Measurements from ENCODE around the gene CBARP. TPM values are rescaled to one million over a fixed set of nuclear protein-coding genes. Genes with fewer than 3 reads are reported as not detected.

The CBARP gene
- total and polyA plus RNA-seq, 2 of the 13 experiments (the other 11 are each of a cell fraction or from before 2014, with no cell fraction given): 1.2 to 1.4 TPM

- TF ChIP-seq ZNF691 (CRISPR knock-in tag; IDR thresholded peaks at IDR 0.05; ENCODE audit: borderline replicate concordance, low read depth) (no peak), ZNF776 (CRISPR knock-in tag; IDR thresholded peaks at IDR 0.05) (peak; percentile 58; the same call in 1 of the 2 replicates), CAMTA2 (CRISPR knock-in tag; IDR thresholded peaks at IDR 0.05; ENCODE audit: borderline replicate concordance) (no peak), HNRNPUL1 (IDR thresholded peaks at IDR 0.05; ENCODE audit: low read depth, low read length) (no peak), CBX5 (CRISPR knock-in tag; IDR thresholded peaks at IDR 0.05; ENCODE audit: borderline replicate concordance) (0 out of 2 replicates have a peak, but pooled peaks have one; percentile 22), ZNF572 (CRISPR knock-in tag; IDR thresholded peaks at IDR 0.05) (no peak), POLR2A (IDR thresholded peaks at IDR 0.05; ENCODE audit: insufficient read depth in 1 of 2, low read depth in 2 of 2, low read length in 2 of 2) (no peak), MED8 (CRISPR knock-in tag; IDR thresholded peaks at IDR 0.05; ENCODE audit: insufficient replicate concordance) (no peak), ZNF10 (CRISPR knock-in tag; IDR thresholded peaks at IDR 0.05; ENCODE audit: borderline replicate concordance, low read depth) (no peak), TFDP2 (CRISPR knock-in tag; IDR thresholded peaks at IDR 0.05) (peak; percentile 33; the same call in 1 of the 2 replicates), JUN (CRISPR knock-in tag; IDR thresholded peaks at IDR 0.05) (no peak), ZNF513 (CRISPR knock-in tag; conservative IDR thresholded peaks at IDR 0.05) (no peak; the same call in 1 of the 2 replicates), DDIT3 (CRISPR knock-in tag; IDR thresholded peaks at IDR 0.05) (no peak), FOXP1 (IDR thresholded peaks at IDR 0.05) (no peak), FOXP1 (CRISPR knock-in tag; IDR thresholded peaks at IDR 0.05) (no peak), KDM5B (CRISPR knock-in tag; IDR thresholded peaks at IDR 0.05; ENCODE audit: borderline replicate concordance) (peak; percentile 37; the same call in 1 of the 2 replicates), ZNF816 (CRISPR knock-in tag; IDR thresholded peaks at IDR 0.05; ENCODE audit: borderline replicate concordance) (no peak), AKNA (CRISPR knock-in tag; IDR thresholded peaks at IDR 0.05; ENCODE audit: borderline replicate concordance) (no peak), CENPX (CRISPR knock-in tag; IDR thresholded peaks at IDR 0.05) (no peak), THYN1 (CRISPR knock-in tag; IDR thresholded peaks at IDR 0.05; ENCODE audit: borderline replicate concordance, low read depth) (no peak), PHB2 (IDR thresholded peaks at IDR 0.05; ENCODE audit: partially characterized antibody) (no peak), NFYC (CRISPR knock-in tag; IDR thresholded peaks at IDR 0.05) (no peak)
Measured at GRCh38 chr19:1266916-1267476, 29.2 kb upstream of the CBARP start (continued).
